Vagina (tissue), 2 donors: ENCODE data around the gene KDM6B. TPM values are rescaled to one million over a fixed set of nuclear protein-coding genes. Genes with fewer than 3 reads are reported as not detected.

ENCODE experiments used
- DNase-seq, 2 donors: peaks; one replicate each; pipeline ENCODE4 v3.0.0-alpha.2; 2017; ENCODE audit errors: extremely low spot score in 2 of 2
- H3K27ac ChIP-seq: fragments of 200-600 bp; sonication (generic); one replicate; pipeline ENCODE4 v1.5.1; 2019
- H3K27me3 ChIP-seq: fragments of 200-600 bp; sonication (generic); one replicate; pipeline ENCODE4 v1.5.1; 2019
- H3K36me3 ChIP-seq, 2 donors: fragments of 200-600 bp; sonication (generic); one replicate each; pipeline ENCODE4 v1.5.1; 2017 to 2019
- H3K4me1 ChIP-seq: fragments of 200-600 bp; sonication (generic); one replicate; pipeline ENCODE4 v1.5.1; 2019
- H3K4me3 ChIP-seq, 2 donors: fragments of 200-600 bp; sonication (generic); 1 replicate in 1 of 2; 2 replicates in 1 of 2; pipeline ENCODE4 v1.5.1; 2016 to 2019
- H3K9me3 ChIP-seq: fragments of 200-600 bp; sonication (generic); one replicate; pipeline ENCODE4 v1.5.1; 2019
- CTCF ChIP-seq, 3 experiments: fragments of 450-650 bp in 2 of 3; fragments of 200-600 bp in 1 of 3; sonication (generic) in 1 of 3; IDR thresholded peaks; one replicate each; pipeline ENCODE4 v1.5.1; 2017 to 2019; ENCODE audit warnings: antibody characterized with exemption in 3 of 3, mild to moderate bottlenecking in 2 of 3, moderate library complexity in 2 of 3
- POLR2A ChIP-seq, 2 donors: fragments of 450-650 bp; IDR thresholded peaks; one replicate each; pipeline ENCODE4 v1.6.1; 2017; ENCODE audit warnings: antibody characterized with exemption in 2 of 2, mild to moderate bottlenecking in 2 of 2, moderate library complexity in 2 of 2
- POLR2AphosphoS5 ChIP-seq, 2 donors: sonication (generic); formaldehyde crosslinking; IDR thresholded peaks; one replicate each; pipeline ENCODE4 v1.9.0; 2017; ENCODE audit warnings: antibody characterized with exemption in 2 of 2, mild to moderate bottlenecking in 2 of 2, low read depth in 1 of 2; ENCODE audit not compliant: insufficient read depth in 1 of 2
- intact Hi-C: fragments of 100-400 bp; cut with DNase I; formaldehyde crosslinking; loops from one replicate; pipeline ENCODE4 v1.15.1; 2023
- total RNA-seq: library from RNA; depleted of rRNA; stranded (reverse); fragments of >200 nt; gene quantifications from one replicate; pipeline ENCODE4 v1.2.3, GENCODE V29; 2016

The KDM6B gene
- total RNA-seq, 1 donor from 2014 or later: 12.5 TPM

DNA sequence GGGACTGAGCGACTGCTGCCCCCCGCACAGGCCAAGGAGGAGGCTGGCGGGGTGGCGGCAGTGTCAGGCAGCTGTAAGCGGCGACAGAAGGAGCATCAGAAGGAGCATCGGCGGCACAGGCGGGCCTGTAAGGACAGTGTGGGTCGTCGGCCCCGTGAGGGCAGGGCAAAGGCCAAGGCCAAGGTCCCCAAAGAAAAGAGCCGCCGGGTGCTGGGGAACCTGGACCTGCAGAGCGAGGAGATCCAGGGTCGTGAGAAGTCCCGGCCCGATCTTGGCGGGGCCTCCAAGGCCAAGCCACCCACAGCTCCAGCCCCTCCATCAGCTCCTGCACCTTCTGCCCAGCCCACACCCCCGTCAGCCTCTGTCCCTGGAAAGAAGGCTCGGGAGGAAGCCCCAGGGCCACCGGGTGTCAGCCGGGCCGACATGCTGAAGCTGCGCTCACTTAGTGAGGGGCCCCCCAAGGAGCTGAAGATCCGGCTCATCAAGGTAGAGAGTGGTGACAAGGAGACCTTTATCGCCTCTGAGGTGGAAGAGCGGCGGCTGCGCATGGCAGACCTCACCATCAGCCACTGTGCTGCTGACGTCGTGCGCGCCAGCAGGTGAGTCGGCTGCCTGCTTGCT is 15.2 kb downstream of the KDM6B start:
- Histone ChIP-seq H3K4me3 (no peak overlapping the region), H3K27me3 (no peaks in the 10 kb centered on the region), H3K9me3 (no peaks in the 10 kb centered on the region), H3K36me3 (peaks cover 0 to 56% of the 10 kb centered on the region in 2 donors), H3K27ac (no peak overlapping the region), H3K4me1 (peaks cover 26% of the 10 kb centered on the region)
- intact Hi-C loops: no loop called here
- TF ChIP-seq CTCF (IDR thresholded peaks at IDR 0.05) (no peak), POLR2A (IDR thresholded peaks at IDR 0.05) (no peak), POLR2AphosphoS5 (IDR thresholded peaks at IDR 0.05; ENCODE audit: insufficient read depth in 1 of 2, low read depth in 1 of 2) (peak in 1 of 2 donors; percentile 19)
- no peak for DNase-seq

DNA sequence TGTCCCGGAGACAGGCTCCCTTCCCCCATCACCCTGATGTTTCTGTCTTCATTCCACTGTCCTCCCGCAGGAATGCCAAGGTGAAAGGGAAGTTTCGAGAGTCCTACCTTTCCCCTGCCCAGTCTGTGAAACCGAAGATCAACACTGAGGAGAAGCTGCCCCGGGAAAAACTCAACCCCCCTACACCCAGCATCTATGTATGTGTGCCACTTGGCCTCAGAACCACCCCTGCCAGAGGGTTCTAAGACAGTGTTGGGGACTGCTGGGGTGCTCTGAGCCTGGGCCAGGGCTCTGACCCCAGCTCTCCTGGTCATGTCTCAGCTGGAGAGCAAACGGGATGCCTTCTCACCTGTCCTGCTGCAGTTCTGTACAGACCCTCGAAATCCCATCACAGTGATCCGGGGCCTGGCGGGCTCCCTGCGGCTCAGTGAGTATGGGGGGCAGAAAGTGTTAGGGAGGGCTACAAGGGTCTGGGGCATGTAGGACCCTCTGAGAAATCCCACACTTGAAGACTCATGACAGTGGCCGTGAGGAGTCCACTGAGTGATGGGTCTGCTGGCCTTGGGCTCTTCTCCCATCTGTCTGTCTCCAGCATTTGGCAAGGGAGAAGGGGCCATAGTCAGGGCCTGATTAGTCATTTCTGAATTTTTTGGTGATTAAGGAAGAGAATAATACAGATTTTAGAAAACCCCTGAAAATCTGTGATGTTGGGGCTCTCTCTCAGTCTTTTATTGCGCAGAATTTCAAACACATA is 15.9 kb downstream of the KDM6B start:
- Histone ChIP-seq H3K36me3 (peaks cover 0 to 56% of the 10 kb centered on the region in 2 donors), H3K9me3 (no peaks in the 10 kb centered on the region), H3K4me1 (peaks cover 25% of the 10 kb centered on the region), H3K27ac (no peak overlapping the region), H3K4me3 (no peak overlapping the region), H3K27me3 (no peaks in the 10 kb centered on the region)
- TF ChIP-seq POLR2AphosphoS5 (IDR thresholded peaks at IDR 0.05; ENCODE audit: insufficient read depth in 1 of 2, low read depth in 1 of 2) (no peak), CTCF (IDR thresholded peaks at IDR 0.05) (no peak), POLR2A (IDR thresholded peaks at IDR 0.05) (no peak)
- intact Hi-C loops: loop anchor here (5.0 kb wide), 1 partner anchor 37 kb away; the partner anchor contains the start of gene CHD3
- no peak for DNase-seq

GRCh38 chr17:7850701-7851437 is 16.9 kb downstream of the KDM6B start:
- Histone ChIP-seq H3K4me3 (no peak overlapping the region), H3K36me3 (peaks cover 0 to 55% of the 10 kb centered on the region in 2 donors), H3K27me3 (no peaks in the 10 kb centered on the region), H3K9me3 (no peaks in the 10 kb centered on the region), H3K4me1 (peaks cover 25% of the 10 kb centered on the region), H3K27ac (no peak overlapping the region)
- no peak for TF ChIP-seq CTCF (IDR thresholded peaks at IDR 0.05)
- TF ChIP-seq POLR2AphosphoS5 (IDR thresholded peaks at IDR 0.05; ENCODE audit: insufficient read depth in 1 of 2, low read depth in 1 of 2): no peak
- no peak for TF ChIP-seq POLR2A (IDR thresholded peaks at IDR 0.05)
- intact Hi-C loops: loop anchor here (5.0 kb wide), 1 partner anchor 36 kb away; the partner anchor contains the start of gene CHD3
- DNase-seq: no peak

DNA sequence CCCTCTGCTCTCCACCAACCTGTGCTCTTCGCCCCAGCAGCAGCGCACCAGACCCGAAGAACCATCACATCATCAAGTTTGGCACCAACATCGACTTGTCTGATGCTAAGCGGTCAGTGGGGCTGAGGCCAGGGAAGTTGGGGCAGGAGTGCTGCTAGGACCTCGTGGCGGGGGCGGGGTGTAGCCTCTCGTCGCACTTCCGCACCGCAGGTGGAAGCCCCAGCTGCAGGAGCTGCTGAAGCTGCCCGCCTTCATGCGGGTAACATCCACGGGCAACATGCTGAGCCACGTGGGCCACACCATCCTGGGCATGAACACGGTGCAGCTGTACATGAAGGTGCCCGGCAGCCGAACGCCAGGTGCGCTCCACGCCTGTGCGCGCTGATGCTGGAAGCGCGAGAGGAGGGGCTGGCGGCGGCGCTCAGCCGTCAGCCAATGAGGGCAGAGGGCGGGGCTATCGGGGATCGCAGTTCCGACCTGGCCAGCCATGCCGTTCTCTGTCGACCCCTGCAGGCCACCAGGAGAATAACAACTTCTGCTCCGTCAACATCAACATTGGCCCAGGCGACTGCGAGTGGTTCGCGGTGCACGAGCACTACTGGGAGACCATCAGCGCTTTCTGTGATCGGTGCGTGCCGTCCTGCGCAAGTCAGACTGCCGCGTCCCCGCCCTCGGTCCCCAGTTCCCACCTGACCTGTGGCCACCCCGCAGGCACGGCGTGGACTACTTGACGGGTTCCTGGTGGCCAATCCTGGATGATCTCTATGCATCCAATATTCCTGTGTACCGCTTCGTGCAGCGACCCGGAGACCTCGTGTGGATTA is 17.6 kb downstream of the KDM6B start:
- Histone ChIP-seq H3K4me3 (peak overlapping the region in 1 of 2 donors; percentile 2), H3K36me3 (peaks cover 0 to 48% of the 10 kb centered on the region in 2 donors), H3K27ac (peak overlapping the region; percentile 56), H3K4me1 (peaks cover 30% of the 10 kb centered on the region), H3K27me3 (no peaks in the 10 kb centered on the region), H3K9me3 (no peaks in the 10 kb centered on the region)
- TF ChIP-seq CTCF (IDR thresholded peaks at IDR 0.05): peak; percentile 95 to 99 (median 98)
- TF ChIP-seq POLR2A (IDR thresholded peaks at IDR 0.05): no peak
- TF ChIP-seq POLR2AphosphoS5 (IDR thresholded peaks at IDR 0.05; ENCODE audit: insufficient read depth in 1 of 2, low read depth in 1 of 2): peak; percentile 69 to 74
- DNase-seq: peak; percentile 90 to 96
- intact Hi-C loops: loop anchor here (5.0 kb wide), 1 partner anchor 36 kb away; the partner anchor contains the start of gene CHD3
